Gastroesophageal sphincter (tissue), 3 donors: ENCODE data around the gene BBS12.

Experiments
- CTCF ChIP-seq, 4 experiments: fragments of 200-600 bp in 2 of 4; fragments of 450-650 bp in 2 of 4; sonication (generic) in 1 of 4; IDR thresholded peaks; one replicate each; pipeline ENCODE4 v1.5.1; 2017 to 2019; ENCODE audit warnings: antibody characterized with exemption in 4 of 4, mild to moderate bottlenecking in 2 of 4, moderate library complexity in 2 of 4
- EP300 ChIP-seq: sonication (generic); formaldehyde crosslinking; IDR thresholded peaks from one replicate; pipeline ENCODE4 v1.6.1; 2017; ENCODE audit warnings: antibody characterized with exemption, mild to moderate bottlenecking
- POLR2A ChIP-seq, 2 donors: fragments of 450-650 bp; IDR thresholded peaks; one replicate each; pipeline ENCODE4 v1.6.1; 2017; ENCODE audit warnings: antibody characterized with exemption in 2 of 2, mild to moderate bottlenecking in 2 of 2, moderate library complexity in 1 of 2
- POLR2AphosphoS5 ChIP-seq: sonication (generic); formaldehyde crosslinking; IDR thresholded peaks from one replicate; pipeline ENCODE4 v1.6.1; 2017; ENCODE audit warnings: antibody characterized with exemption

GRCh38 chr4:122749704-122750454 lies 17.4 kb downstream of the BBS12 start:
- no peak for TF ChIP-seq POLR2A (IDR thresholded peaks at IDR 0.05)
- no peak for TF ChIP-seq CTCF (IDR thresholded peaks at IDR 0.05)
- TF ChIP-seq EP300 = no peak
- TF ChIP-seq POLR2AphosphoS5 = no peak
